Left ventricle myocardium inferior (tissue), 1 donor: Measurements from ENCODE around the gene RAP1A. TPM values are rescaled to one million over a fixed set of nuclear protein-coding genes. Genes with fewer than 3 reads are reported as not detected.

Source experiments
- DNase-seq: peaks from one replicate; pipeline ENCODE4 v3.0.0-alpha.2; 2020
- H3K27ac ChIP-seq: fragments of 200-600 bp; replicated peaks from 2 replicates; pipeline ENCODE4 v1.8.0; 2021
- H3K27me3 ChIP-seq: fragments of 200-600 bp; 2 replicates; pipeline ENCODE4 v1.8.0; 2021; ENCODE audit warnings: low read depth
- H3K36me3 ChIP-seq: fragments of 200-600 bp; 2 replicates; pipeline ENCODE4 v1.8.0; 2021
- H3K4me1 ChIP-seq: fragments of 200-600 bp; 2 replicates; pipeline ENCODE4 v1.8.0; 2021
- H3K4me3 ChIP-seq: fragments of 200-600 bp; 2 replicates; pipeline ENCODE4 v1.8.0; 2021; ENCODE audit warnings: mild to moderate bottlenecking, moderate library complexity
- H3K9me3 ChIP-seq: fragments of 200-600 bp; replicated peaks from 2 replicates; pipeline ENCODE4 v1.8.0; 2021
- CTCF ChIP-seq: fragments of 200-600 bp; IDR thresholded peaks from 2 replicates; pipeline ENCODE4 v1.8.0; 2021; ENCODE audit warnings: antibody characterized with exemption, mild to moderate bottlenecking, borderline replicate concordance
- intact Hi-C: fragments of 100-400 bp; cut with micrococcal nuclease; formaldehyde crosslinking; loops from one replicate; pipeline ENCODE4 v1.11.0; 2022
- total RNA-seq: library from RNA; stranded (reverse); fragmentation: NEBNext Ultra II Directional; extraction: Animal tissue kit (Norgen Biotek cat#: 25700); gene quantifications from one replicate; pipeline ENCODE4 v1.2.1, GENCODE V29; 2021
- donor health status: DM: no; HTN: yes; CAD: no; lungs with severe emphysema.

RAP1A gene
- total RNA-seq, 1 donor from 2014 or later: 112 TPM

- intact Hi-C loops: no loop called here
- peak; percentile 51 for DNase-seq
- H3K4me1 ChIP-seq: peaks cover 80% of the 10 kb centered on the region
Measured at GRCh38 chr1:111743679-111744101, 124.1 kb downstream of the RAP1A start.

GRCh38 chr1:111745675-111746613 lies 126.4 kb downstream of the RAP1A start:
- no peaks in the 10 kb centered on the region for H3K36me3 ChIP-seq
- DNase-seq: no peak
- no peak overlapping the region for H3K4me3 ChIP-seq
- no peak for TF ChIP-seq CTCF
- peak overlapping the region; percentile 82 for H3K27ac ChIP-seq
- intact Hi-C loops: loop anchor here (2.0 kb wide), 1 partner anchor 31 kb away; no protein-coding TSS in a partner anchor
- H3K27me3 ChIP-seq: no peaks in the 10 kb centered on the region
- peaks cover 60% of the 10 kb centered on the region for H3K4me1 ChIP-seq
- H3K9me3 ChIP-seq: no peaks in the 10 kb centered on the region

More at GRCh38 chr1:111743679-111744101, 124.1 kb downstream of the RAP1A start:
- Histone ChIP-seq H3K4me3 (no peak overlapping the region), H3K27me3 (no peaks in the 10 kb centered on the region), H3K27ac (peak overlapping the region; percentile 82), H3K36me3 (no peaks in the 10 kb centered on the region), H3K9me3 (no peaks in the 10 kb centered on the region)
- TF ChIP-seq CTCF: no peak

GRCh38 chr1:111746614-111746999 lies 127.0 kb downstream of the RAP1A start:
- no peaks in the 10 kb centered on the region for H3K36me3 ChIP-seq
- H3K27ac ChIP-seq: peak overlapping the region; percentile 82
- no peak for DNase-seq
- H3K9me3 ChIP-seq: no peaks in the 10 kb centered on the region
- no peaks in the 10 kb centered on the region for H3K27me3 ChIP-seq
- no peak overlapping the region for H3K4me3 ChIP-seq
- H3K4me1 ChIP-seq: peaks cover 57% of the 10 kb centered on the region
- intact Hi-C loops: loop anchor here (2.0 kb wide), 1 partner anchor 32 kb away; no protein-coding TSS in a partner anchor
- TF ChIP-seq CTCF: no peak

- TF ChIP-seq CTCF: peak; percentile 75
- H3K36me3 ChIP-seq: no peaks in the 10 kb centered on the region
- no peak overlapping the region for H3K4me3 ChIP-seq
- no peaks in the 10 kb centered on the region for H3K9me3 ChIP-seq
- peaks cover 60% of the 10 kb centered on the region for H3K4me1 ChIP-seq
- intact Hi-C loops: loop anchor here (2.0 kb wide), 1 partner anchor 33 kb away; no protein-coding TSS in a partner anchor
- DNase-seq: no peak
- peak overlapping the region; percentile 82 for H3K27ac ChIP-seq
- H3K27me3 ChIP-seq: no peaks in the 10 kb centered on the region
Measured at GRCh38 chr1:111747282-111747734, 127.7 kb downstream of the RAP1A start.

- no peak overlapping the region for H3K4me3 ChIP-seq
- TF ChIP-seq CTCF: no peak
- intact Hi-C loops: loop anchor here (2.0 kb wide), 1 partner anchor 33 kb away; no protein-coding TSS in a partner anchor
- no peaks in the 10 kb centered on the region for H3K27me3 ChIP-seq
- H3K4me1 ChIP-seq: peaks cover 57% of the 10 kb centered on the region
- no peaks in the 10 kb centered on the region for H3K9me3 ChIP-seq
- no peaks in the 10 kb centered on the region for H3K36me3 ChIP-seq
- peak overlapping the region; percentile 4 for H3K27ac ChIP-seq
- DNase-seq: no peak
Measured at GRCh38 chr1:111747947-111748346, 128.4 kb downstream of the RAP1A start.
